ENCODE results near the gene FBXO10.

Gene FBXO10

DNA sequence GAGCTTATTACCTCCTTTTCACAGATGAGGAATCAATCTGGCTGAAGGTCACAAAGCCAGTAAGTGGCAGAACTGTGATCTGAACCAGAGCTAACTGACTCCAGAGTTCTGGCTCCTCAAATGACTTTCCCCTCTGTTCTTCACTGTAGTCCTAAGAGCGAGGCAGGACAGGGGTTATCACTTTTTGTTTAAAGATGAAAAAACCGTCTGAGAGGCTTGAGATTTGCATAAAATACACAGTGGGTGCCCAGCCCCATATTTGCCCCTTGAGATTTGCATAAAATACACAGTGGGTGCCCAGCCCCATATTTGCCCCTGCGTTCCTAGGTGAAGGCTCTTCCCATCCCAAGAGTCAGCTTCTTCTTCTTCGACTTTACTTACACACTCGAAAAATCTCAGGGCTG, 667 bp downstream of the FBXO10 start:
- peak; percentile 31 for DNase-seq (ENCODE audit: low spot score)
- TF ChIP-seq CTCF (IDR thresholded peaks at IDR 0.05; ENCODE audit: extremely low read depth, insufficient read depth, missing control alignments), result no peak
- in situ Hi-C loops (cut with MboI; ENCODE audit: low pct_unique_long_range_greater_than_20kb, low sequenced_read_pairs, unreplicated experiment), result loop anchor here (25.0 kb wide), 1 partner anchor 88 kb away; the partner anchor contains the start of gene POLR1E

DNA sequence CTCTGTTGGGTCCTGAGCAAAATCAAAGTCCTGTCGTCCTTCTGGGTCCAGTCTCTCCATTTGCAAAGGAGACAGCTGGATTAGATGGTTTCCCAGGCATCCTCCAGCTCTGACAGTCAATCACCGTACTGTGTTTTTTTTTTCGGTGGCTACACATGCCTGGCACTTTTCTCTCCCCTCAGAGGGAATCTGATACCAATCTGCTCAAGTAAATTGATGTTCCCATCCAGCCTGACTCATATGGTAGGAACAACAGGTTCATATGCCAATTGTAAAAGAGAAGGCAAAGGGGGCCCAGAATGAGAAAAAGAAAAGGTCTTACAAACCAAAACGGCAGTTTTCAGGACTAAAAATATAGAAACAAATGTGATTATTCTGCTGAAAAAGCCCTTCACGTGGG, 1.2 kb downstream of the FBXO10 start:
- DNase-seq (ENCODE audit: low spot score), result no peak
- TF ChIP-seq CTCF (IDR thresholded peaks at IDR 0.05; ENCODE audit: extremely low read depth, insufficient read depth, missing control alignments), result no peak
- in situ Hi-C loops (cut with MboI; ENCODE audit: low pct_unique_long_range_greater_than_20kb, low sequenced_read_pairs, unreplicated experiment), result loop anchor here (25.0 kb wide), 1 partner anchor 88 kb away; the partner anchor contains the start of gene POLR1E

DNA sequence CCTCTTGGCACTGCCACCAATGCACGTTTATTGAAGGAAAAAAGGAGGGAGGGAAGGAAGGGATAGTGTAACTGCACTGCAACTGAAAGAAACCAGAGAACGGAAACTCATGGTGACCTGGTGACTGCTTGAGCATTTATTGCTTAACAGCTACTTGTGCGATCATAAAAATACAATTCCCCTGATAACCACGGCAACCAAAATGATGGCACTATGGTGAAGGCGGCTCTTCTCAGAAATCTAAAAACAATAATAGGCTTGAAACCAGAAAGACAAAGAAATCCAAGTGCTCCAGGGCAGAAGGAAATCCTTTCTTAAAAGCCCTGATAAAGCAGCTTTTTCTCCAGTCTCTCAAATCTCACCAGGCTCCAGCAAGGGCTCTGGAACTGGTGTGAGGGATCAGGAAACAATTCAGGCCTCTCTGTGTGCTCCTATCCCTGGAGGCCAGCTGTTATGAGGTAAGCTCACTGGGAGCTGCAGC, 1.9 kb downstream of the FBXO10 start:
- in situ Hi-C loops (cut with MboI; ENCODE audit: low pct_unique_long_range_greater_than_20kb, low sequenced_read_pairs, unreplicated experiment), result no loop called here
- DNase-seq (ENCODE audit: low spot score), result no peak
- TF ChIP-seq CTCF (IDR thresholded peaks at IDR 0.05; ENCODE audit: extremely low read depth, insufficient read depth, missing control alignments), result no peak

GRCh38 chr9:37571282-37571681, 4.9 kb downstream of the FBXO10 start:
- TF ChIP-seq CTCF (IDR thresholded peaks at IDR 0.05; ENCODE audit: extremely low read depth, insufficient read depth, missing control alignments), result no peak
- in situ Hi-C loops (cut with MboI; ENCODE audit: low pct_unique_long_range_greater_than_20kb, low sequenced_read_pairs, unreplicated experiment), result no loop called here
- no peak for DNase-seq (ENCODE audit: low spot score)

DNA sequence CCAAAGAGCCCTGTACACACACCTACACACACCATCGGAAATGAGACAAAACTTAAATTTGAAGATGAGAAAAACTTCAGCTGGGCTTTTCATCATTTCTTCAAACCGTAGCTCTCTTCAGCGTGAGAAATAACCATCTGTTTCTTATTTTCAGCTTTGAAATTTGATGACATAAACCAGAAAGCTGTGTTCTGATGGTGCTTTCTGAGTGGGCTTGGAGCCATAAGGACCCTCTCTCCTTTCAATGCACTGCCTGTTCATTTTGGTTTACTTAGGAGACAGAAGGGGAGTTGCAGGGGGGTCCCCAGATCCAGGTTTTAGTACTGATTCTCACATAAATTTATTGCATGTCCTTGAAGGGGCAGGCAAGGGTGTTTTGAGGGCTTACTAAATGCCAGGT, 9.5 kb downstream of the FBXO10 start:
- TF ChIP-seq CTCF (IDR thresholded peaks at IDR 0.05; ENCODE audit: extremely low read depth, insufficient read depth, missing control alignments), result no peak
- in situ Hi-C loops (cut with MboI; ENCODE audit: low pct_unique_long_range_greater_than_20kb, low sequenced_read_pairs, unreplicated experiment), result no loop called here
- peak; percentile 49 for DNase-seq (ENCODE audit: low spot score)

DNA sequence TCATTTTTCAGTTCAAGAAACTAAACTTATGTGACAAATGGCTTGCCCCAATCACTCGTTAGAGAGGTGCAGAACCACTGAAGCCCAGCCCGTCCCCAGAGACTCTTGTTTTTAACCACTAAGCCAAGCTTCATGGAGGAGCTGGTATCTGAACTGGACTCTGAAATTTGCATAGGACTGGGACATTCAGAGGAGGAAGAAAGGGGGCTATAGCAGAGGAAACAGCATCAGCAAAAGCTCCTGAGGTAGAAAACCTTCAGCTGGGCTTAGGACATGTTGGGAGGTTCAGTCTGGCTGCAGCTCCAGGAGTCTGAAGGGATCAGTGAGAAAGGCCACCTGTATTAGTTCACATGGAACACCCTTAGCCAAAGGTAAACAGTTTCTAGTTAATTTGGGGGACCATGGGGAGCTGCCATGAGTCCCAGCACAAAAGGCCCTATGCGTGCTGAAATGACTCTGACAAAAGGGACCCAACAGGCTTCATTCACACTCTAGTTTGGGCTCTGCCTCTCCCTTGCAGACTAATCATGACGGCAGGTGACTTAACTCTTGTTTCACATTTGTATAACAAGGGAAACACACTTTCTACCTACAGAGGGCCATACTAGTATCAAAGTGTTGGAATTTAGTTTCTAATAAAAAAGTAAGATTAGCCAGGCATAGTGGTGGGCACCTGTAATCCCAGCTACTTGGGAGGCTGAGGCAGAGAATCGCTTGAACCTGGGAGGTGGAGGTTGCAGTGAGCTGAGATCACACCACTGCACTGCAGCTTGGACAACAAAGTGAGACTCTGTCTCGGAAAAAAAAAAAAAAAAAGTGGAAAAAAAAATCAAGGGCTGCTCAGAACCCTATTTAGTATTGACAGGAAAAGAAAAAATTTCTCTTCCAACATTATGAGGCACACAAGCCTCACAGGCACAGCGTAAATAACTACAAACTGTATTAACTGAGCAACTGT, 10.2 kb downstream of the FBXO10 start:
- TF ChIP-seq CTCF (IDR thresholded peaks at IDR 0.05; ENCODE audit: extremely low read depth, insufficient read depth, missing control alignments), result no peak
- DNase-seq (ENCODE audit: low spot score), result peak; percentile 62

More for the DNA sequence above, 10.2 kb downstream of the FBXO10 start:
- in situ Hi-C loops (cut with MboI; ENCODE audit: low pct_unique_long_range_greater_than_20kb, low sequenced_read_pairs, unreplicated experiment), result no loop called here
